HG03342 (cell line): ENCODE results near the gene ANGEL2.
A peak's percentile ranks its signal among the peaks of the same experiment; 100 is the strongest.
"Not testable (repeated sequence)": the region's sequence is repeated elsewhere in the genome, so short reads cannot be mapped to it uniquely, and the experiment has no call there.

Source experiments
- ATAC-seq: cut with Tn5 transposase; IDR thresholded peaks from one replicate; pipeline ENCODE4 v1.9.1; 2021; ENCODE audit warnings: mild to moderate bottlenecking, moderate library complexity; ENCODE audit not compliant: unreplicated experiment

The ANGEL2 gene

DNA sequence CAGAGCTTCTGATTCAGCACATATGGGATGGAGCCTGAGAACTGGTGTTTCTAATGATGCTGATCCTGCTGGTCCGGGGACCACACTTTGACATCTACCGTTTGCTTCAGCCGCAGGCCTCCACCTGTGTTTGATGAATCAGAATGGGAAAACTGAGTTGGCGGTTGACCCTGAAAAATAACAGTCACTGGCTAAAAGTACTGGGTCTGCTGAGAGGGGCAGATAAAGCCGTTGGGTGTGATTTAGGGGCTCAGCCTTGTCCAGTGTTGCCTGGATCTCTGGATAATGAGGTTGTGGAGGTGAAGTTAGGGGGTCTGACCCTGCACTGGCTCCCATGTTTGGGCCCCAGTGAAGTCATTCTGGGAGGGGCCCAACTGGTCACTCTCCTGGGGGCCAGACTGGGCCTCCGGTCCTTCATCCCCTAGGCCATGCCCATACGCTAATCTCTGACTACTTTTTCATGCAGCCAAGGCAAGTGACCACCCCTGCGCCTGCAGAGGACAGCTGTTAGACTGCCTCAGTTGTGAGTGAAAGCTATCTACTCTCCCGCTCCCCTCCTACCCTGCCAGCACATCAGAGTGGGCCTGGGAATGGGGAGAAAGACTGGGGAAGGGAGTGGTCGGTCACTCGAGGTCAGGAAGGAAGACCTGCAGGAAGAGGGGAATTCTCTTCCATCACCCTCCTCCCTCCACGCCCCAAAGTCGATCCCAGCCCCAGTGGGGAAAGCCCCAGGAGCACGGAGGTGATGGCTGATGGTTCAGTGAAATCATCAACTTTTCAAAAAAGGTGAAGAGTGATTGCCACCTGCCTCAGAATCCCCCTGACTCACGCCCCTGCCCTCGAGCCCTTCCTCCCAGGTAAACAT, 37.7 kb downstream of the ANGEL2 start:
- ATAC-seq, result peak; percentile 41

GRCh38 chr1:212976586-212976985, 39.1 kb downstream of the ANGEL2 start:
- ATAC-seq, result no peak

- no peak for ATAC-seq
Observed at GRCh38 chr1:212975111-212975918, 40.4 kb downstream of the ANGEL2 start.

DNA sequence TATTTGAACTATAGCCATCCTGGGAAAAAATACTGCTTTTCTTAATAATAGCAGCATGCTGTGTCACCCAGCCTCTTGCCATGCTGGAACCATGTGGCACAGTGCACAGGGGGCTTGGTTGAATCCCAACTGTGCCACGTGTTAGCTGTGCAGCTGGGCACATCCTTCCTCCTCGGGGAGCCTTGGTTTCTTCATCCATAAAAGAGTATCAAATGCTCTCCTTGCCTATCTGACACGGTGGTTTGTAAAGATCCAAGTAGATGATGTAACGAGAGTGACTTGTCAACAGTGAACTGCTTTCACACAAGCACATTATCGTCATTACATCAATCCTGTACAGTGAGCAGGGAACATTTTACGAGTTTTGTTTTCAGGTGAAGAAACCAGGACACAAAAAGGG, 41.0 kb downstream of the ANGEL2 start:
- ATAC-seq, result no peak

DNA sequence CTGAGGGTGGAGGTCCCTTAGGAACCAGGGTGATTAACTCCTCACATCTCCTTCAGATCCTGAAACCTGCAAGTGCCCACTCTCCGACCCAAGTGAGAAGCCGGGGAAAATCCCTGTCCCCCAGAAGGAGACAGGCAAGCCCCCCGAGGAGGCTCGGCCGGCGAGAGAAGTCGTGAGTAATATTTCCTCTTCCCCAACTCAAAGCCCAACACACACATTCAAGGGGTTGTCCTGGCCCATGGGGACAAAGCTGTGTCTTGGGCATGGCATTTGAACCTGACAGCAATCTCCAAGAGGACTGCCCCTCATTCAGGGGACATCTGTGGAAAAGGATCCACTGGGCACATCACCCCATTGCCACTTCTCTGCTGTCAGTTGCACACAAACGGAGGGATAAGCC, 41.8 kb downstream of the ANGEL2 start:
- no peak for ATAC-seq

GRCh38 chr1:212973426-212973825, 42.2 kb downstream of the ANGEL2 start:
- ATAC-seq, result no peak

GRCh38 chr1:212971312-212971711, 44.4 kb downstream of the ANGEL2 start:
- no peak for ATAC-seq

GRCh38 chr1:212970085-212970484, 45.6 kb downstream of the ANGEL2 start:
- no peak for ATAC-seq

GRCh38 chr1:212968368-212968863, 47.3 kb downstream of the ANGEL2 start:
- no peak for ATAC-seq

DNA sequence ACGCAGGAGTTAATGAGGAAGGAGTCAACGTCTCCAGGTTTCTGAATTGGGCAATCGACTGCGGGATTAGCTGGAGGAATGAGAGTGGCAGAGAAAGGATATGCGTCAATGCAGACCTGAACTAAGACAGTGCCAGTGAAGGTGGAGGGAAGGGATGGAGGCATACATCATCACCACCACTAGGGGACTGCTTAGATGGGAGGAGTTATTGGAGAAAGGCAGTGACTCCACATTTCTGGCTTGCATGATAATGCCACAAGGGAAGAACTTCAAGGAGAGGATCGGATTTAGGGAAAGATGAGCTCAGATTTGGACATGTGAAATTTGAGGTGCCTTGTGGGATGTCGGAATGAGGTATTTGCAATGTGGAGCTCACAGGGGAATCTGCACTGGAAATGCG, 47.9 kb downstream of the ANGEL2 start:
- peak; percentile 69 for ATAC-seq

DNA sequence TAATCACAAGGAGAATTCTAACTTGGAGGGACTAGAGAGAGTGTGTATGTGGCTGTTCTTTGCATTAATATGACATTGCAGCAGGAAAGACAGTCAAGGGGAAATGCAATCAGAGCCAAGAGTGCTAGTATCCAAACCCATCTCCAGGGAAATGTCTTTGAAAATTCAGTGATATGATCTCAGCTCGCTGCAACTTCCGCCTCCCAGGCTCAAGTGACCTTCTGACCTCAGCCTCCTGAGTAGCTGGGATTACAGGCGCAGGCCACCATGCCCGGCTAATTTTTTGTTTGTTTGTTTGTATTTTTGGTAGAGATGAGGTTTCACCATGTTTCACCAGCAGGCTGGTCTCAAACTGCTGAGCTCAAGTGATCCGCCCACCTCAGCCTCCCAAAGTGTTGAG, 49.1 kb downstream of the ANGEL2 start:
- no peak for ATAC-seq

DNA sequence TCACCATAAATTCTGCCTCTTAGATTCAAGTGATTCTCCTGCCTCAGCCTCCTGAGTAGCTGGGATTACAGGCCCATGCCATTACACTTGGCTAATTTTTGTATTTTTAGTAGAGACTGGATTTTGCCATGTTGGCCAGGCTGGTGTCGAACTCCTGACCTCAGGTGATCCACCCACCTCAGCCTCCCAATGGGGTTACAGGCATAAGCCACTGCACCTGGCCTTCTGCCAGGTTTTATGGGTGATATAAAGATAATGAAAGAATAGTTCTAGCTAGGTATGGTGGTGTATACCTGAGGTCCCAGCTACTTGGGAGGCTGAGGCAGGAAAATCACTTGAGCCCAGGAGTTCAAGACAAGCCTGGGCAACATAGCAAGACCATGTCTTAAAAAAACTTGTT, 50.7 kb downstream of the ANGEL2 start:
- ATAC-seq, result not testable (repeated sequence)

DNA sequence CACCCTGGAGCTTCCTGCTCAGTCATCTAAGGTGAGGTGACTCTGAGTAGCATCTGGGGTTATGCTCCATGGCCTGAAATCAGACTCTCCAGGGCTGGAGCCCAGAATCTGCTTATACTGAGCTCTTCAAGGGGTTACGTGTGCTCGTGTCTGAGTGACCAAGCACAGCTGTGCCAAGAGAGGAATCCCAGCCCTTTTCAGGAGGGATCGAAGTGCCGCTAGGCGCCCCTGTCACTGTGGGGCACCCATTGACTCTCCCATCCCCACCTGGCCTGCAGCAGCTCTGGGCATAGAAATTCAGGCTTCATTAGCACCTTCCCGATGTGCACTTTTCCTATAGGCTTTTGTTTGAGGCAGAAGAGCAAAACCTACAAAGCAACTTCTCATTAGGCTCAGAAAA, 51.6 kb downstream of the ANGEL2 start:
- no peak for ATAC-seq

DNA sequence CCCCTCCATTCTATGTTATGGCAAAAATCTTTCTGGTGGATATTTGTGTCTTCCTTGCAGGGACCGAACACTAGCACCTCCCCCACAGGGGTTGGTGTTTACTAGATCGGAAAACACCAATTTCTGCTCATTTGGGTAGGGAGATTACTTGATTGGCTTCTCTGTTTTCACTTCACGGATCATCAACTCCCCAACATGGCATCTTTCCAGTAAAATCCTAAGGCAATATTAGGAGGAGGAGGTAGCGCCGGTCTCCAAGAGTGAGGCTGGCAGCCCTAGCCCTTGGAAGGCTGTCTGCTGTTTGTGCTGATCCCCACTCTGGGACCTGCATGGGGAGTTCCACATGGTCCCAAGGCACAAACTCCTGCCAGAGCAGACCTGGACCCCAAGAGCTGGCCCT, 53.2 kb downstream of the ANGEL2 start:
- ATAC-seq, result no peak

DNA sequence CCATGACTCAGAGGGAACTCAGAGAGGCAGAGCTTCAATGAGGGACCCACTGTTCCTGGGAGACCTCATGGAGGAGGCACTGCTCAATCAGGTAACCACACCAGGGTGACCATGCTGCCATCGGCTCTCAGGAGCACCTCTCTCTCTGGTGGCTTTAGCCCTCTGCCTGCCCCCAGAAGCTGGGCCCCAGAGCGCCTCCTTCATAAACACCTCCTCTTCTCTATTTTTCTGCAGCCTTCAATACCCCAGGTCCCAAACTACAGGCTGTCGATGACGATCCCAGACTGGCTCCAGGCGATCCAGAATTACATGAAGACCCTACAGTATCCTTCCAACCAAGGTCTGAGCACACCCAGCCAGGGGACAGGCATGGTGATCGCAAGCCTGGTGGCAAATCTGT, 54.7 kb downstream of the ANGEL2 start:
- no peak for ATAC-seq

- ATAC-seq, result peak; percentile 68
Observed at GRCh38 chr1:212959266-212960220, 56.1 kb downstream of the ANGEL2 start.

DNA sequence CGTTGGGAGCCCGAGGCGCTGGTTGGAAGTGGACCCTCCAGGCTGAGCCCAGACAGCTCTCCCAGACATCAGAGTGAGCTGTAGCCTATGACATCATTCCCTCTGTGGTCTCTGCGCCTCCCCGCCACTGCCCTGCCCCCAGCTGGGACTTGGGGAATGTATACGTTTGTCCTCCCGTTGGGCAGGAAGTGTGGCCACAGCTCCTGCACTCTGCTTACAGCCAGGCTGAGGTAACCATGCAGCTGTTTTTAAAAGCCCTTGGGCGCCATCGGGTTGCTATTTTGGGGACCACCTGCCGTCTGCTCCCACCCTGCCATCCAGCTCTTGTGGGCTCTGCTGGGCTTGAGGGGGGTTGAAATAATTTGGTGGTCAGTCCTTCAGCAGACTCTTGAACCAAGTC, 57.5 kb downstream of the ANGEL2 start:
- peak; percentile 6 for ATAC-seq

DNA sequence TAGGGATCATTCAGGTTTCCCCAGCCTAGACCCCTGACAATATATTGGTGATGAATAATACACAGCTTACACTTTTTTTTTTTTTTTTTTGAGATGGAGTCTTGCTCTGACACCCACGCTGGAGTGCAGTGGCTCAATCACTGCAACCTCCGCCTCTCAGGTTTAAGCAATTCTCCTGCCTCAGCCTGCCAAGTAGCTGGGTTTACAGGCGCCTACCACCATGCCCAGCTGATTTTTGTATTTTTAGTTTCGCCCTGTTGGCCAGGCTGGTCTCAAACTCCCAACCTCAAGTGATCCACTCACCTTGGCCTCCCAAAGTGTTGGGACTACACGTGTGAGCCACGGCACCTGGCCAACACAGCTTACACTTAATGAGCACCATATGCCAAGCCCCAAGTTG, 58.1 kb downstream of the ANGEL2 start:
- ATAC-seq, result no peak

- no peak for ATAC-seq
Observed at GRCh38 chr1:212955961-212956620, 59.6 kb downstream of the ANGEL2 start.

DNA sequence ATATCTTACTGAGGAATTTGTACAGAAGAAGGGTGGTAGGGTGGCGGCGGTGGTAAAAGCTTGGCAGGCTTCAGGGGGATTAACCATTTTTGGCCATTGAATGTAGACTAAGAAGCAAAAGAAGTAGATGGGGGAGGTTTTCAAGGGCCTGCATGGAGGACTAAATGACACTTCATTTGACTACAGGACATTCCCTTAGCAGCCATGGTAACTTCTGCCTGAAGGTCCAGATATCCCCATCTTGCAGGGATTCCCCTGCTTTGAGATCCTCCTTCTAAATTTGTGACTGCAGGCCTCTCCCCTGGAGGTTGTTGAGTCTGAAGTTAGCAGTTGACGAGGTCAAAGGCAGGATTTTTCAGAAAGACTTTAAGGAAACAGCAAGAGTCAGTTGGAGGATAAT, 60.6 kb downstream of the ANGEL2 start:
- no peak for ATAC-seq
